Panc1 (cell line): ENCODE data around the gene CCDC172. TPM values are rescaled to one million over a fixed set of nuclear protein-coding genes. Genes with fewer than 3 reads are reported as not detected.

Experiments
- ATAC-seq: fragments of 200-7000 bp; cut with Tn5 transposase; 2 replicates; pipeline ENCODE4 v1.9.1; 2020; ENCODE audit warnings: mild to moderate bottlenecking, moderate library complexity
- BruUV-seq: library from RNA; stranded (reverse); fragments of 400-500 nt; replicated peaks from 2 replicates; lab custom pipeline; 2021; lab: Mats Ljungman, UMichigan
- CTCF ChIA-PET: fragments of 300-600 bp; sonication (Branson Sonifier 250); formaldehyde crosslinking; loops from one replicate; lab custom pipeline; 2022; ENCODE audit warnings: antibody characterized with exemption; lab: Charles Lee
- POLR2A ChIA-PET: fragments of 300-600 bp; sonication (Branson Sonifier 250); formaldehyde crosslinking; loops from one replicate; lab custom pipeline; 2022; ENCODE audit warnings: antibody characterized with exemption; lab: Charles Lee
- DNase-seq: peaks from one replicate; pipeline ENCODE4 v3.0.0-alpha.2; 2010; ENCODE audit warnings: low read depth, low spot score
- H3K27ac ChIP-seq: 2 replicates; pipeline ENCODE4 v1.5.1; 2011; ENCODE audit warnings: mild to moderate bottlenecking, low read length, inconsistent platforms
- H3K27me3 ChIP-seq: fragments of 200-500 bp; sonication (Bioruptor generic); 2 replicates; pipeline ENCODE4 v1.6.0; 2014; ENCODE audit warnings: low read length, inconsistent platforms; ENCODE audit not compliant: control insufficient read depth, insufficient read depth
- H3K36me3 ChIP-seq: fragments of 200-500 bp; sonication (Bioruptor generic); 2 replicates; pipeline ENCODE4 v1.5.1; 2014; ENCODE audit warnings: inconsistent platforms, mild to moderate bottlenecking, low read length, moderate library complexity; ENCODE audit not compliant: control insufficient read depth, insufficient read depth
- H3K4me1 ChIP-seq: 2 replicates; pipeline ENCODE4 v1.5.1; 2011; ENCODE audit warnings: inconsistent platforms, mild to moderate bottlenecking, low read length, moderate library complexity; ENCODE audit not compliant: control insufficient read depth, insufficient read depth
- H3K4me3 ChIP-seq, 2 experiments: 2 replicates each; pipeline ENCODE4 v1.5.1; 2011 to 2012; ENCODE audit warnings: low read depth in 2 of 2, low read length in 2 of 2, mild to moderate bottlenecking in 2 of 2, inconsistent platforms in 1 of 2, moderate library complexity in 1 of 2
- H3K9me3 ChIP-seq: fragments of 200-500 bp; sonication (Bioruptor generic); 2 replicates; pipeline ENCODE4 v1.5.1; 2014; ENCODE audit warnings: low read depth, mild to moderate bottlenecking, inconsistent platforms, low read length, moderate library complexity; ENCODE audit not compliant: control insufficient read depth, insufficient read depth
- POLR2AphosphoS5 ChIP-seq: IDR thresholded peaks from 2 replicates; pipeline ENCODE4 v1.6.1; 2012; ENCODE audit warnings: mild to moderate bottlenecking, low read depth, low read length, moderate library complexity
- SIN3A ChIP-seq: IDR thresholded peaks from 2 replicates; pipeline ENCODE4 v1.6.1; 2012; ENCODE audit warnings: low read depth, mild to moderate bottlenecking, low read length, moderate library complexity, borderline replicate concordance; ENCODE audit not compliant: insufficient read depth
- TCF7L2 ChIP-seq: IDR thresholded peaks from 2 replicates; pipeline ENCODE4 v1.6.1; 2011; ENCODE audit warnings: mild to moderate bottlenecking, low read depth, low read length, inconsistent platforms
- in situ Hi-C: cut with HindIII; loops from 2 replicates; pipeline ENCODE4 v1.10.0; 2016; ENCODE audit warnings: low sequenced_read_pairs, low pct_unique_long_range_greater_than_20kb
- intact Hi-C: fragments of 100-400 bp; cut with micrococcal nuclease; formaldehyde crosslinking; loops from one replicate; pipeline ENCODE4 v1.10.0; 2022; ENCODE audit not compliant: unreplicated experiment
- total RNA-seq: library from RNA; stranded (reverse); gene quantifications from one replicate; pipeline ENCODE4 v1.2.1, GENCODE V29; 2021; ENCODE audit not compliant: unreplicated experiment
- TF ChIP-seq, protein P1 (sequence below), 2 experiments: IDR thresholded peaks; 2 replicates each; pipeline ENCODE4 v1.6.1; 2011 to 2012; ENCODE audit warnings: low read depth in 2 of 2, control low read depth in 1 of 2, low read length in 1 of 2, mild to moderate bottlenecking in 1 of 2, moderate library complexity in 1 of 2; ENCODE audit not compliant: insufficient read depth in 1 of 2
- TF ChIP-seq, protein P2 (sequence below): fragments of 450-650 bp; IDR thresholded peaks from 2 replicates; pipeline ENCODE4 v1.5.1; 2017; ENCODE audit warnings: mild to moderate bottlenecking

The CCDC172 gene
- total RNA-seq, 1 experiment from 2014 or later, result not detected

DNA sequence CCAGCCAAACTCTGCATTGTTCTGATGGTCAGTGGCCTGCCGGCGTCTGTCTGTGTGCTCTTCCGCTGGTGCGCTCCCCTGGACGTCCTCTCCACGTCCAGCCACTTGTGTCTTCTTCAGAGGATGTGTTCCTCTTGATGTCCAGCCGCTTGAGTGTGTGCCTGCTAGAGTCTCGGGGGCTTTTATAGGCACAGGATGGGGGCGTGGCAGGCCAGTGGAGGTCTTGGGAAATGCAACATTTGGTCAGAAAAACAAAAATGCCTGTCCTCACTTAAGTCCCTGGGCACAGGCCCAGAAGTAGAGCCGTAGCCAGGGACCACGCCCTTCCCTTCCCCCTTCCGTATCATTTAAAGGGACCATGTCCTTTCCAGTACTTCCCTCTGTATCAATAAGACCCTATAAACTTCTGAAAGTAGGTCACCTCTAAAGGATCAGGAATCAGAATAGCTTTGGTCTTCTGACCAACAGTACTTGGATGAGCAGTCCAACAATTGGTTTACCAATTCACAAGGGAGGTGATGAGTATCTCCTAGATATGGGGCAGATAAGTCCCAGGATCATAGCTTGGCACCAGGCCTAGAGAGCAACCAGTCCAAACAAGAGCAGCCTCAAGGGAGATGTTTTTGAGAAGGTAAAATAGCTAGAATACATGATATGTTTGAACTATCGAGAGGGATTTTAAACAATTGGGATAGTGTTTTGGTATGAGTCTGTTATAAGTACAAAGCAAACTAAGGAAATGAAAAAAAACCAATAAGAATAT is 71.2 kb downstream of the CCDC172 start:
- no peak overlapping the region for H3K27ac ChIP-seq
- no peak overlapping the region for H3K4me3 ChIP-seq
- ATAC-seq (no peak), DNase-seq (no peak)
- intact Hi-C loops (no loop called here), in situ Hi-C loops (no loop called here)
- peaks cover 6% of the 10 kb centered on the region for H3K27me3 ChIP-seq
- no peaks in the 10 kb centered on the region for H3K9me3 ChIP-seq
- no peaks in the 10 kb centered on the region for H3K36me3 ChIP-seq
- POLR2A ChIA-PET, result no interaction called here
- H3K4me1 ChIP-seq, result no peaks in the 10 kb centered on the region
- CTCF ChIA-PET, result no interaction called here
- no TSS peak for BruUV-seq
- TF ChIP-seq SIN3A (no peak), POLR2AphosphoS5 (no peak), TCF7L2 (no peak)
- TF ChIP-seq, protein P1, sequence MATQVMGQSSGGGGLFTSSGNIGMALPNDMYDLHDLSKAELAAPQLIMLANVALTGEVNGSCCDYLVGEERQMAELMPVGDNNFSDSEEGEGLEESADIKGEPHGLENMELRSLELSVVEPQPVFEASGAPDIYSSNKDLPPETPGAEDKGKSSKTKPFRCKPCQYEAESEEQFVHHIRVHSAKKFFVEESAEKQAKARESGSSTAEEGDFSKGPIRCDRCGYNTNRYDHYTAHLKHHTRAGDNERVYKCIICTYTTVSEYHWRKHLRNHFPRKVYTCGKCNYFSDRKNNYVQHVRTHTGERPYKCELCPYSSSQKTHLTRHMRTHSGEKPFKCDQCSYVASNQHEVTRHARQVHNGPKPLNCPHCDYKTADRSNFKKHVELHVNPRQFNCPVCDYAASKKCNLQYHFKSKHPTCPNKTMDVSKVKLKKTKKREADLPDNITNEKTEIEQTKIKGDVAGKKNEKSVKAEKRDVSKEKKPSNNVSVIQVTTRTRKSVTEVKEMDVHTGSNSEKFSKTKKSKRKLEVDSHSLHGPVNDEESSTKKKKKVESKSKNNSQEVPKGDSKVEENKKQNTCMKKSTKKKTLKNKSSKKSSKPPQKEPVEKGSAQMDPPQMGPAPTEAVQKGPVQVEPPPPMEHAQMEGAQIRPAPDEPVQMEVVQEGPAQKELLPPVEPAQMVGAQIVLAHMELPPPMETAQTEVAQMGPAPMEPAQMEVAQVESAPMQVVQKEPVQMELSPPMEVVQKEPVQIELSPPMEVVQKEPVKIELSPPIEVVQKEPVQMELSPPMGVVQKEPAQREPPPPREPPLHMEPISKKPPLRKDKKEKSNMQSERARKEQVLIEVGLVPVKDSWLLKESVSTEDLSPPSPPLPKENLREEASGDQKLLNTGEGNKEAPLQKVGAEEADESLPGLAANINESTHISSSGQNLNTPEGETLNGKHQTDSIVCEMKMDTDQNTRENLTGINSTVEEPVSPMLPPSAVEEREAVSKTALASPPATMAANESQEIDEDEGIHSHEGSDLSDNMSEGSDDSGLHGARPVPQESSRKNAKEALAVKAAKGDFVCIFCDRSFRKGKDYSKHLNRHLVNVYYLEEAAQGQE (IDR thresholded peaks at IDR 0.05; ENCODE audit: insufficient read depth in 1 of 2, low read depth in 2 of 2, low read length in 1 of 2), result no peak
- TF ChIP-seq, protein P2, sequence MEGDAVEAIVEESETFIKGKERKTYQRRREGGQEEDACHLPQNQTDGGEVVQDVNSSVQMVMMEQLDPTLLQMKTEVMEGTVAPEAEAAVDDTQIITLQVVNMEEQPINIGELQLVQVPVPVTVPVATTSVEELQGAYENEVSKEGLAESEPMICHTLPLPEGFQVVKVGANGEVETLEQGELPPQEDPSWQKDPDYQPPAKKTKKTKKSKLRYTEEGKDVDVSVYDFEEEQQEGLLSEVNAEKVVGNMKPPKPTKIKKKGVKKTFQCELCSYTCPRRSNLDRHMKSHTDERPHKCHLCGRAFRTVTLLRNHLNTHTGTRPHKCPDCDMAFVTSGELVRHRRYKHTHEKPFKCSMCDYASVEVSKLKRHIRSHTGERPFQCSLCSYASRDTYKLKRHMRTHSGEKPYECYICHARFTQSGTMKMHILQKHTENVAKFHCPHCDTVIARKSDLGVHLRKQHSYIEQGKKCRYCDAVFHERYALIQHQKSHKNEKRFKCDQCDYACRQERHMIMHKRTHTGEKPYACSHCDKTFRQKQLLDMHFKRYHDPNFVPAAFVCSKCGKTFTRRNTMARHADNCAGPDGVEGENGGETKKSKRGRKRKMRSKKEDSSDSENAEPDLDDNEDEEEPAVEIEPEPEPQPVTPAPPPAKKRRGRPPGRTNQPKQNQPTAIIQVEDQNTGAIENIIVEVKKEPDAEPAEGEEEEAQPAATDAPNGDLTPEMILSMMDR, result no peak

DNA sequence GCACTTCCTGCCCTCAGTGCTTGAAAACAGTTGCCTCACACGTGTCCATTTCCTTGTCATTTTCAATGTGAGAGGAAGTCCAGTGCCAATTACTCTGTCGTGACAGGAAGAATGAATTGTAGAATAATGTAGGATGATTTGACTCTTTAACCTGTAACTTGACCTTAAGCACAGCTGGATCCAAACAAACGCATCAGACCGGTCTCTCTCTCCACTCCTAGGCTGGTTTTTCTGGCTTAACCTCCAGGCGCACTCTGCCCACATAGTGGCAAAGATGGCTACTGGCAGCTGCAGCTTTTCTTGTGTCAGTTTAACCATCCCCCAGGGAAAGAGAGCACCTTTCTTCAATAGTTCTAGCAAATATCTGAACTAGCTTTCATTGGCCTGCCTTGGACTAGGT is 74.0 kb downstream of the CCDC172 start:
- TF ChIP-seq POLR2AphosphoS5, result no peak
- no peak for TF ChIP-seq SIN3A
- TF ChIP-seq, protein P2, result no peak
- TF ChIP-seq TCF7L2, result no peak
- TF ChIP-seq, protein P1 (IDR thresholded peaks at IDR 0.05; ENCODE audit: insufficient read depth in 1 of 2, low read depth in 2 of 2, low read length in 1 of 2), result no peak
- ATAC-seq, result no peak
- no TSS peak for BruUV-seq

More for the DNA sequence above, 74.0 kb downstream of the CCDC172 start:
- Histone ChIP-seq H3K27ac (no peak overlapping the region), H3K27me3 (no peaks in the 10 kb centered on the region), H3K4me3 (no peak overlapping the region), H3K4me1 (no peaks in the 10 kb centered on the region), H3K36me3 (no peaks in the 10 kb centered on the region), H3K9me3 (no peaks in the 10 kb centered on the region)
- in situ Hi-C loops (no loop called here), intact Hi-C loops (no loop called here)
- ChIA-PET POLR2A (no interaction called here), CTCF (no interaction called here)
- no peak for DNase-seq
